Nephron (organoid): ENCODE measurements around the gene MTA2.
"Not testable (repeated sequence)": the region's sequence is repeated elsewhere in the genome, so short reads cannot be mapped to it uniquely, and the experiment has no call there.

Source experiments
- H3K27ac Mint-ChIP-seq, 3 experiments: 2 replicates each; pipeline ENCODE4 v1.8.0; 2020; ENCODE audit warnings: mixed read lengths in 3 of 3, mild to moderate bottlenecking in 2 of 3, moderate library complexity in 1 of 3
- H3K27me3 Mint-ChIP-seq: 2 replicates; pipeline ENCODE4 v1.8.0; 2021; ENCODE audit warnings: low read depth, mild to moderate bottlenecking, moderate library complexity, mixed read lengths
- H3K36me3 Mint-ChIP-seq: 2 replicates; pipeline ENCODE4 v1.8.0; 2020; ENCODE audit warnings: low read depth, mixed read lengths
- H3K4me1 Mint-ChIP-seq: 2 replicates; pipeline ENCODE4 v1.8.0; 2020; ENCODE audit warnings: mixed read lengths
- H3K4me3 Mint-ChIP-seq, 3 experiments: 2 replicates each; pipeline ENCODE4 v1.8.0; 2020; ENCODE audit warnings: mild to moderate bottlenecking in 3 of 3, mixed read lengths in 3 of 3, moderate library complexity in 2 of 3
- H3K9me3 Mint-ChIP-seq: 2 replicates; pipeline ENCODE4 v1.8.0; 2020; ENCODE audit warnings: mixed read lengths
- CTCF ChIP-seq, 3 experiments: fragments of 200-600 bp; sonication (generic); IDR thresholded peaks; one replicate each; pipeline ENCODE4 v1.5.0; 2021; ENCODE audit warnings: antibody characterized with exemption in 3 of 3; ENCODE audit not compliant: unreplicated experiment in 3 of 3

Gene MTA2

GRCh38 chr11:62554387-62555167 is 47.1 kb downstream of the MTA2 start:
- Mint-ChIP-seq H3K9me3 (no peaks in the 10 kb centered on the region), H3K27ac (peak overlapping the region; percentile 96 to 98 (median 96)), H3K27me3 (no peaks in the 10 kb centered on the region), H3K4me1 (peaks cover 71% of the 10 kb centered on the region), H3K36me3 (peaks cover 17% of the 10 kb centered on the region), H3K4me3 (peak overlapping the region; percentile 5 to 70 (median 65))
- TF ChIP-seq CTCF (IDR thresholded peaks at IDR 0.05; ENCODE audit: unreplicated experiment in 3 of 3), result no peak

- no peaks in the 10 kb centered on the region for H3K27me3 Mint-ChIP-seq
- peak overlapping the region; percentile 96 to 98 (median 96) for H3K27ac Mint-ChIP-seq
- H3K4me3 Mint-ChIP-seq, result peak overlapping the region; percentile 5 to 70 (median 65)
- H3K36me3 Mint-ChIP-seq, result peaks cover 10% of the 10 kb centered on the region
- H3K9me3 Mint-ChIP-seq, result no peaks in the 10 kb centered on the region
- TF ChIP-seq CTCF (IDR thresholded peaks at IDR 0.05; ENCODE audit: unreplicated experiment in 3 of 3), result no peak
- peaks cover 66% of the 10 kb centered on the region for H3K4me1 Mint-ChIP-seq
These were observed 47.8 kb downstream of the MTA2 start for GRCh38 chr11:62553839-62554361.

- no peaks in the 10 kb centered on the region for H3K9me3 Mint-ChIP-seq
These were observed 48.4 kb downstream of the MTA2 start for GRCh38 chr11:62553080-62553838.

DNA sequence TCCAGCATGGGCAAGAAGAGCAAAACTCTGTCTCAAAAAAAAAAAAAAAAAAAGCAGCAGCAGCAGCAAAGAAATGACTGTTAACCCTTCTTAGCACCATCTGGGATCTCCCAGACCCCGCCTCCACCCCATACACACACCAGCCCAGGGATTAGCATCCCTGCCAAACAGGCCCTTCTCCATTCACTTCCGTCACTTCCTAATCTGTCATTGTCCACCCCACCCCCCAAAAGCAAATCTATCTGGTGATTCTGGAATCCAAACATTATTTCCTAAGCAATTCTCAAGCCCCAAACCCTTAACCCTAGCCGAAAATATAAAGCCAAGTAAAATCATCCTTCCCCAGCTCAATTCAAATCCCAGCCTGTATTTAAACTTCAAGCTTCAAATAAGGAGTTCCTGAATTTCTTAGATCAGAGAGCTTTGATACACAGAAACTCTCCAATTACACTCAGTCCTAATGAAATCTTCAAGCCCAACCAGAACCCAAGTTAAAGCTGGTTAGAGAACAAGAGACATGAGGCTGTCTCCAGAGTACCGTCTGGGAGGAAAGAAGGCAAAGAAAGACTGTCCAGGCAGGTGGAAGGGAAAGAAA is 49.1 kb downstream of the MTA2 start:
- peaks cover 6% of the 10 kb centered on the region for H3K36me3 Mint-ChIP-seq
- TF ChIP-seq CTCF (IDR thresholded peaks at IDR 0.05; ENCODE audit: unreplicated experiment in 3 of 3), result no peak
- peaks cover 2% of the 10 kb centered on the region for H3K27me3 Mint-ChIP-seq
- peak overlapping the region; percentile 96 to 98 (median 96) for H3K27ac Mint-ChIP-seq
- peak overlapping the region; percentile 51 to 54 (median 52) for H3K4me3 Mint-ChIP-seq
- H3K9me3 Mint-ChIP-seq, result no peaks in the 10 kb centered on the region
- peaks cover 79% of the 10 kb centered on the region for H3K4me1 Mint-ChIP-seq

More at GRCh38 chr11:62553080-62553838, 48.4 kb downstream of the MTA2 start:
- Mint-ChIP-seq H3K36me3 (peaks cover 6% of the 10 kb centered on the region), H3K27ac (peak overlapping the region; percentile 96 to 98 (median 96)), H3K27me3 (no peaks in the 10 kb centered on the region), H3K4me1 (peaks cover 72% of the 10 kb centered on the region), H3K4me3 (peak overlapping the region; percentile 51 to 54 (median 52))
- no peak for TF ChIP-seq CTCF (IDR thresholded peaks at IDR 0.05; ENCODE audit: unreplicated experiment in 3 of 3)

DNA sequence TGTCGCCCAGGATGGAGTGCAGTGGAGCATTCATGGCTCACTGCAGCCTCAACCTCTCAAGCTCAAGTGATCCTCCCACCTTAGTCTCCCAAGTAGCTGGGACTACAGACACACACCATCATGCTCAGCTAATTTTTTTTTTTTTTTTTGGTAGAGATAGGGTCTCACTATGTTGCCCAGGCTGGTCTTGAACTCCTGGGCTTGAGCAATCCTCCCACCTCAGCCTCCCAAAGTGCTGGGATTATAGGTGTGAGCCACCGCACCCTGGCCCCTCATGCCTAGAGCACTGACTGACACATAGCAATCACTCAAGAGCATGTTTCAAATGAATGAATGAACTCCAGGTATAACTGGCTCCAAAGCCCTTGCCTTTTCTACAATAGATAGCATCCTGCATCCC is 51.2 kb downstream of the MTA2 start:
- Mint-ChIP-seq H3K27ac (peak overlapping the region; percentile 57 to 96 (median 69)), H3K4me1 (peaks cover 62% of the 10 kb centered on the region), H3K4me3 (peak overlapping the region in 2 of 3 experiments; percentile 56 to 66)
- not testable (repeated sequence) for H3K36me3 Mint-ChIP-seq, H3K27me3 Mint-ChIP-seq, H3K9me3 Mint-ChIP-seq
